Stimulated activated CD4-positive, alpha-beta T cell treated with anti-CD3 and anti-CD28 coated beads, TNF-alpha, amount 100 ng/mL, for 24 hours (primary cell): ENCODE data around the gene ATG101.

Experiments used
- DNase-seq, 3 experiments: peaks; one replicate each; pipeline ENCODE4 v3.0.0-alpha.2; 2020; ENCODE audit warnings: low read depth in 3 of 3

Gene ATG101, protein sequence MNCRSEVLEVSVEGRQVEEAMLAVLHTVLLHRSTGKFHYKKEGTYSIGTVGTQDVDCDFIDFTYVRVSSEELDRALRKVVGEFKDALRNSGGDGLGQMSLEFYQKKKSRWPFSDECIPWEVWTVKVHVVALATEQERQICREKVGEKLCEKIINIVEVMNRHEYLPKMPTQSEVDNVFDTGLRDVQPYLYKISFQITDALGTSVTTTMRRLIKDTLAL

DNA sequence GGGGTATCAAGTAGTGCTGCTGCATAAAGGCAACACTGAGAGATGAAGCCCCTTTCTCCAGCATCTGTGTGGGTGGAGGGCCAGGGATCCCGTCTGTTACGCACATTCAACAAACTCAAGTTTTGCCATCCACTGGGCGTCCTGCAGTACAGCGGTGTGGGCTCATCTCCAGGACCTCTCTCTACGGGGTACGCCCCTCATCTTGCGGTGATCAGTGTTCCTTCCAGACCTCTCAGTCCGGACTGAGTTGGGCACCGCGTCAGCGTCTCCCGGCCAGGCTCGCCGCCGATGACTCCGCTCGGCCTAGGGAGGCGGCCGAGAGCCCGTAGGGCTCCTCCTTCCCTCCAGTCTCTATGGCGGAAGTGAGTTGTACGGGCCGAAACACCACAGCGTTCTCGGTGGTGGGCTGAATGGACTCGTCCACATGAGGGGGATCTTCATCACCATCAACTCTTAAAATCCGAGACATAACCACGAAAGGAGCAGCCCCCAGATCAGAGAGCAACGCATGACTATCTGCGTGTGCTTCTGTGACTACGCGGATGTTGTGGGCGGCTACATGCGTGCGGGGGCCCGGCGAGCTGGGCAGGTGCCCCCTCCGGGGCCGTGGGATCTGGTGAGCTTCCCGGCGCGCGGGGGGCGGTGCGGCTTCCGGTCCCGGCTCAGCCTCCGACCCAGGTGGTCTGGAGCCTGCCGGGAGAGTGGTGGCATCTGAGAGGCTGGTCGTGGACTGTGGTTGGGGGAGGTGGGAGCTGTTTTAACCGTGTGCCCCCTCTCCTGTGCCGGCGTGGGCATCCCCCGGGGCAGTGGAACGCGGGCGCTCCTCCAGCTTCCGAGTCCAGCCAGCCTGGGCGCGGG is at the start of gene ATG101:
Gene ATG101, plus strand, starts transcription at position 652 of the 858 bp plus-strand sequence. CDS start 3,673 bp downstream, outside the sequence.
- DNase-seq = peak; percentile 71 to 84 (median 75)

DNA sequence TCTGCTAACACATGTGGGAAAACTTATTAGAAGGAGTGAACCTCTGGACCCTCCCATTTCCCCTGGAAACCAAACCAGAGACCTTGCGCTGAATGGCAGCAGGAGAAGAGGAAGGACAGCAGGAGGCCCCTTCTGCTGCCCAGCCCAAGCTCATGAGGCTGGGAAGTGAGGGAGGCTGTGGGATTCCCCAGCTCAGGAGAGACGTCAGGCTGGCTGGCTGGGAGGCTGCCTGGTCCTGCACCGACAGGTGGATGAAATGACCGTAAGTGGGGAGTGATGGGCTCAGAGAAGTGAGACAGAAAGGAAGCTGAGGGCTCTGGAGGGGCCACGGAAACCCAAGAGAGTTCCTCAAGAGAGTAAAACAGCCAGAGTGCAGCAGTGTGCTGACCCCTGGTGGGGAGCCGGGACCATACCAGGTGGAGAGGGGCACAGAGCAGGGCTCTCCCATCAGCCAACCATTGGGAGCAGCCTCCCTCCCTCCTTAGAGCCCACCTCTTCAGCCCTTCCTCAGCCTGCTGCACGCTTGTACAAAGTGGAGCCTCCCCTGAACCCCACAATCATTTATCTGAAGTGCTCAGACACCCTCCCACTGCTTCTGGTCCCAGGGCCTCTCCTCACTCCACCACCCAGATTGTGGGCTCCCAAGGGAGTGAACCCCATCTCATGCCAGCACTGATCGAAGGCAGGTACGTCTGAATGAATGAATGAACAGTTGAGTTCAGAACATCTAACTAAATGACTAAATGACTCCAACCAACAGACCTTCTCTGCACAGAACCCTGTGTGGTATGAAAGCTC is 49.0 kb upstream of the ATG101 start:
- peak in 1 of 3 experiments; percentile 57 for DNase-seq

DNA sequence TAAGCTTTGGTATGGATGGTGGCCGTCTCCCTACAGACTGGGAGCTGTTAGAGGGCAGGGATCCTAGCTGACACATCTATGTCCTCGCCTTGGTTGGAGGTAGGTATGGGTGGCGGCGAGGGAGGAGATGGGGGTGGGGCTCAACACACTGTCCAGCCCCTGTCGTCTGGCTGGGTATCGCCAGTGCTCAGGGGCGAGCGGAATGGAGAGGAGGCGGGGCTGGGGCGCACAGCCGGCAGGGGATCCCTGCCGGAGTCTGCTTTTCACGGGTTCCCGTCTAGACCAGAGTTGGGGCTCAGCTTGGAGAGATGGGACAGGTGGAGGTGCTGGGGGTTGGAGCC is 47.0 kb upstream of the ATG101 start:
- DNase-seq = no peak

DNA sequence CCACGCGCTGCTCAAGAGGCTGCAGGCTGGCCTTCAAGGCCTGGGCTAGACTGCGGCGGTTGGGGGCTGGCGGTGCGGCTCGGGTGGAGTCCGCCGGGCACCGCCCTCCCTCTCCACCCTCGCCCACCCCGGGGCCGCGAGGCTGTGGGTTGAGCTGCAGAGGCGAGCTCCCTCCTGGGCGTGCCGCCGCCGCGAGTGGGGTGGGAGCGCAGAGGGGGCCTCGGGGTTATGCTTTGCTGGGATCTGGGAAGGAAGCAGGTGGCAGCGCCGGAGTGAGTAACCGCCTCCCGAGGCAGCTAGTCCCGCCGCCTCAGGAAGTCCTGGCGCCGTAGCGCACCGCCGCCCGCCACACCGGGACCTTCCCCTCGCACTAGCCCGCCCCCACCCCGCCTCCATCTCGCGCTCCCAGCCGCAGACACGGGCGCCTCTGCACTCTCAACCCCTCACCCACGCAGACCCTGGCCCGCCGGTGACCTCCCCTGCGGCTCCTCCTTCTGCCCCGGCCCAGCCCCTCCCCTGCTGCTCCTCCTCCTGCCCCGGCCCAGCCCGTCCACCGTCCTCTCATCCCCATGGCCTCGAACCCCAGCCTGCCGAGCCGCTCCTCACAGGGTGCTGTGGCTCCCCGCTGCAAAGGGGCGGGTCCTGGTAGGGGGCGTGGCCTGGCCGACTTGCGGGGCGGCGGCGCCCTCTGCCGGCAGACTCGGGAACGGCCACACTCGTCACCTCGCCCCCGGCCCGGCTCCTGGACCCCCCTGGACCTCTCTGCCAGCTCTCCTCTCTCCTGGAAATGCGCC is 46.4 kb upstream of the ATG101 start:
- peak; percentile 88 to 95 (median 89) for DNase-seq

DNA sequence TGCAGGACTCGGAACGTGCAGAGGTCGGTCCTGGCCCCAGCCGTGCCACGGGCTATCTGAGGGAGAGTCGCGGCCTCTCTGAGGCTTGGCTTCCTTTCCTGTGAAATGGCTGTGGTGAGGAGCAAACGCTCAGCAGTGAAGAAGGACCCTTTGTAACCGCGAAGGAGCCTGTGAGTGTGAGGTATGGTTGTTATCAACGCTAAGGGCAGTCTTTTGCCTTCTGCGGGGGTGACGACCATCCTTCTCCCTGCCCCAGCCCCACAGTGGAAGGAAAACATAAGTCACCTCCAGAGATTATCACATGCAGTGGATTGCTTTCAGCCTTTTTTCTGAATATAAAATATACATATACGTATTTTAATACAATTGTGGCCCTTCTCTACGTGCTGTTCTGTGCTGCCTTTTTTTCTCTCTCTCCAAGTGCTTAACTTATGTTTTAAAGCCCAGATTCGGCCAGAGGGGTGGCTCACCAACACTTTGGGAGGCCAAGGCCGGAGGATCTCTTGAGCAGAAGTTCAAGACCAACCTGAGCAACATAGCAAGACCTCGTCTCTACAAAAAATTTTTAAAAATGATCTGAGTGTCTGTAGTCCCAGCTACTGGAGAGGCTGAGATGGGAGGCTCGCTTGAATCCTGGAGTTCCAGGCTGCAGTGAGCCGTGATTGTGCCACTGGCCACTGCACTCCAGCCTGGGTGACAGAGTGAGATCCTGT is 45.6 kb upstream of the ATG101 start:
- DNase-seq = no peak

DNA sequence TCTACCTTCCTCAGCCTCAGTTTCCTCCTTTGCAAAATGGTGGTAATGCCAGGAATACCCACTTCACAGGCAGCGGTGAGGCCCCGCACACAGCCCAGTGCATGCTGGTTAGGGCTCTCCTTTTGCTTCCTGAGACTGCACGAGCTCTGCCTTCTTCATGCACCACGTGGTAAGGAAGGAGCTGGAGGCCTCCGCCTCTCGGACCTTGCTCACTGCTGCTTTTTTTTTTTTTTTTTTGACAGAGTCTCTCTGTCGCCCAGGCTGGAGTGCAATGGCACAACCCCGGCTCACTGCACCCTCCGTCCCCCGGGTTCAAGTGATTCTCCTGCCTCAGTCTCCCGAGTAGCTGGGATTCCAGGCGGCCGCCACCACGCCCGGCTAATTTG is 44.9 kb upstream of the ATG101 start:
- peak in 1 of 3 experiments; percentile 69 for DNase-seq

DNA sequence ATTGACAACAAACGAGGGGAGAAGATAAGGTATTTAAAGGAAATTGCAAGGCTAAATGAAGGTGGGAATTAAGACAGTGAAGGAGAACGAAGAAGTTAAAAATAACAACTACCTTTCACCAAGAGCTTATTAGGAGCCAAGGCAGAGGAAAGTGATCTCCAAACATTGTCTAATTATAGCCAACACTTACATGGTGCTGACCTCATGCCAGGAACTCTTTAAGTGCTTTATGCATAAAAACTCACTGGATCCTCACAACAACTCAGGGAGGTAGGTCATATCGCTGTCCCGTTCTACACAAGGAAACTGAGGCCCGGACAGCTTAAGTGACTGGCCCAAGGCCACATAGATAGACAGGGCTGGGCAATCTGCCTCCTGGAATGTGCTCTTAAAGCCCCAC is 43.5 kb upstream of the ATG101 start:
- no peak for DNase-seq

DNA sequence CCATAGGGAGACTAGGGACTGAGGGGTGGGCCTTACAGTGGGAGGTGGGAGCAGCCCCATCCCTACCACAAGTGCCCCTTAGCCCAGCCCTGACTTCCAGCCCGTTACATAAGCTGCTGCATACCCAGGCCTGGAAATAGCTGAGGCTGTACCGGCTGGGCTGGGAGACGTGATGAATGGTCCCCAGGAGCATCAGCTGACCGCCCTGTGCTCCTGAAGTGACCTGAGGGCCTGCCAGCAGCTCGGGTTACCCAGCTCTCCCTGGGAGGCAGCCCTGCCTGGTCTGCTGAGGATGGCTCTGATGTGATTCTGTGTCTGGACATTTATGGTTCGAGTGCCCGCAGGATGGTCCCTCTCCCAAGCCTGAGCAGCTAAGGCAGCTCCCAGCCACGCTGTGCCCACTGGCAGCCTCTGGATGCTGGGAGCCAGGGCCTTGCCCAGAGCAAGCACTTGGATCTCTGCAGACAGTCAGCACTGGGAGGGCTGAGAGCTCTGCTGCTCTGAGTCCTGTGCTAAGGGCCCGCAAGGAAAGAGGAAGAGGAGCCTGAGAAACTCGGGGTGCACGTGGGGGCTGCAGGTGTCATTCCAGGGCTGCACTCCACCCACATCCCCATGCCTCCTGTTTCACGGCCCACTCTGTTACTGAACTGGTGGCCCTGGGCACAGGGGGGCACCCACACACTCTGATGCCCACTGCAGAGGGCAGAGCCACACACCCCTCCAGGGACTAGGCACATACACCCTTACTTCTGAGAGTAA is 42.5 kb upstream of the ATG101 start:
- no peak for DNase-seq

DNA sequence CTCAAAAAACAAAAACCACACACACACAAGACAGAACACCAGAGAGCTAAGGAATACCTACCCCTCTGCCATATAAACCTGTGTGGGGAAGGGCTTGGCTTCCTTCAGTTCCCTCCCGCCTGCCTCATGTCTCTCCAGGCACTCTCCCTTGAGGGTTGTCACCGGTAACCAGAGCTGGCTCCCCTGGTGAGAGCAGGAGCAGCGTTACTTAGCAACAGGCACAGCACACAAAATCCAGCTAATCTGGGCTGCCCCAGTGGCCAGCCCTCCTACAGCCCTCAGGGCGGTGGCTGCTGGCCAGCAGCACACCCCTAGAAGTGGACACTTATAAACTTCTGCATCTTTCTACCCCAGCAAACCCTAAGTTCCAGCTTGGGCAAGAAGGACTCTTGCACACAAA is 40.1 kb upstream of the ATG101 start:
- DNase-seq = no peak

DNA sequence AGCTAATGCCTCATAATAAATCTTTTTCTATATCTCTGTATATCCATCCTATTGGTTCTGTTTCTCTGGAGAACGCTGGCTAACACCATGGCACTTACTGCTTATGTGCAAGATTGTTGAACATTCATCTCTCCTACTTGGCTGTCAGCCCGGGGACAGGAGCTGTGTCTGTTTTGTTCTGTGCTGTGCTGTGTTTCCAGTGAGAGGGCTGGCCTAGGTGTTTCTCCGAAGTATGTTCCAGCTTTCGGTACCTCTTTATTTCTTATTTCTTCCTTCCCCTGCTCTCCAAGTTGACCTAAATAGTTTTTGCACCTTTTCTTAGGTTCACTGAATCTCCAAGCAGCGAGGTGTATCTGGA is 37.4 kb upstream of the ATG101 start:
- no peak for DNase-seq

DNA sequence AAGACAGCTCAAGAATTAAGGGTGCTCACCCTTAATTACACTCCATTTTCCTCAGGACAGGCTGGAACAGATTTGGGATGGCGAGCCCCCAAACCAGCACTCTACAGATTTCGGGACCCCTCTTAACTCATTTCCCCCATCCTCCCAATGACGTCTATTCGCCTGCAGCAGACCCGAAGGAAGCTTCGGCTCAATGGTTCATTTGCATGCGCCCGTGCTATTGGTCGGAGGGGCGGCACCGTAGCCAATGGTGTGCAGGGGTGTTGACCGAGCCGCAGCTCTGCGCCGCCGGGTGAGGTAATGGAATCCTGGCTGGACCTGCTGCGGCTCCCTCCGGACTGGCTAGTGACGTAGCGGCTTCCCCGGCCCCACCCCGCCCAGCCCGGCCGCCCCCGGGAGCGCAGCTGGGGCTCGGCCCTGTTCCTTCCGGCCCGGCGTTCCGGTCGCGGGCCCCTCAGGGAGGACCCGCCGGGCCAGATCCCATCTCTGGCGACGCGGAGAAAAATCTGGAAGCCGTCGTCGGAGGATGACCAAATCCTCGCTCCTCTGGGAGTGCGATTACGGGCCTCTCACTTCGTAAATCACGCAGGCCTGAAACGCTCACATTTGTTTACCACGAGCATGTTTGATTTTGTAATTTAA is 36.9 kb upstream of the ATG101 start:
- DNase-seq = peak; percentile 74 to 90 (median 75)

DNA sequence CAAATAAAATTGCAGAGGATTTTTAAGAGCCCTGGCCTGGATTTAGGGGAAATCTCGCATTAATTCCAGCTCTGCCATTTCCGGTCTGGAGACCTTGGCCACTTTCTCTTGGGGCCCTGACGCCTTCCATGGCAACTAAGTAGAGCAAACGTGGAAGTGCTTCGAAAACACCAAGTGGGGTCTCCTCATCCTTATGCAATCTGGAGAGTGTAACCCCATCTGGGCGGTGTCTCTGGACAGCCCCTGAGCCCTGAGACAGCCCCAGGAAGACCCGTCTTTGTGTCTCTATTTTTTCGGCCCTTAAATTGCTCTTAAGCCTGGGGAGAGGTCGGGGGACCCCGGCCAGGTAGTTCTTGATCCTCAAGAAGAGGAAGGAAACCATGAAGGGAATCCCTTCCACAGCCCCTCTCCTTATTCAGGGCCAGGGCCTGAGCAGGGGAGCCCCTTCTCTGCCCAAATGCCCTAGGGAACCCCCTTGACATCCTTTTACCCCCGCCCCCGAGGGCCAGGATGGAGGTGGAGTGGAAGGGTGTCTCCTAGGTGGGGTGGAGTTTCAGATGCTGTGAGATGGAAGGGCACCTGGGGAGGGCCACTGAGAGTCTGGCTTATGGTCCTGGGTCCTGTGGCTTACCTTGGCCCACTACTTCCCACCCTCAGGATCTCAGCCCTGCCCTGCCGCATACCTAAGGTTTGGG is 36.2 kb upstream of the ATG101 start:
- no peak for DNase-seq

DNA sequence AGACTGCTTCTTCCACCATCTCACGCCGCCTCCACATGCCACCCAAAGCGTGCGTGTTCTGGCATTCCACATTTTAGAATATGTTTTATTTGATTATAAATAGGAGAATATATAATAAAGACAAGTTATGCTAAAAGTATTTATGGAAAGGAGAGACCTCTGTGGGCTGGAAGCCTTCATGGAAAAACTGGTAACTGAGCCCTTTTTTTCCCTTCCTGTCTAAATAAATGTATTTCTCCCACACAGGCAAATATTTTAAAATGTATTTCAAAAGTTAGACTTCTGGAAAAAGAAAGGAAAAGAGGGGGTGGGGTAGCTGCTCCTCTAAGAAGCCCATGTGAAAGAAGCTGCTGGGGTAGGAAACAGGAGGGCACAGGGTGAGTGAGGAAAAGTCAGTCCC is 34.6 kb upstream of the ATG101 start:
- no peak for DNase-seq

DNA sequence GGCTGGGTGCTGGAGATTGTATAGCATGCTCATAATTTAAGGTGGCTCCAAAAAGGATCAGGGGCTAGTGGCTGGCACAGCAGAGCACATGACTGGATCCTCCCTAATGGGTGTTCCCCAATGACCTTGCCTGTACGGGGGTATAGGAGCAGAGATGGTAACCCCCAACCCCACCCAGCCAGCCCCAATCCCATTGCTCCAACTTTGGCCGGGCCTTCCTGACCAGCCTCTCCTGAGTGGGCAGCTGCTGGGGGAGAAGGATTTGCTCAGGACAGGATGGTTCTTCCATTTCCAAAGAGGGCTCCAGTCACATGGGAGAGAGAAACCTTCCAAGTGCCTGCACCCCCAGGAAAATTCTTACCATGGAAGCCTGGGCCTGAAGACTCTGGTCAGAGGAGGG is 33.9 kb upstream of the ATG101 start:
- DNase-seq = no peak

DNA sequence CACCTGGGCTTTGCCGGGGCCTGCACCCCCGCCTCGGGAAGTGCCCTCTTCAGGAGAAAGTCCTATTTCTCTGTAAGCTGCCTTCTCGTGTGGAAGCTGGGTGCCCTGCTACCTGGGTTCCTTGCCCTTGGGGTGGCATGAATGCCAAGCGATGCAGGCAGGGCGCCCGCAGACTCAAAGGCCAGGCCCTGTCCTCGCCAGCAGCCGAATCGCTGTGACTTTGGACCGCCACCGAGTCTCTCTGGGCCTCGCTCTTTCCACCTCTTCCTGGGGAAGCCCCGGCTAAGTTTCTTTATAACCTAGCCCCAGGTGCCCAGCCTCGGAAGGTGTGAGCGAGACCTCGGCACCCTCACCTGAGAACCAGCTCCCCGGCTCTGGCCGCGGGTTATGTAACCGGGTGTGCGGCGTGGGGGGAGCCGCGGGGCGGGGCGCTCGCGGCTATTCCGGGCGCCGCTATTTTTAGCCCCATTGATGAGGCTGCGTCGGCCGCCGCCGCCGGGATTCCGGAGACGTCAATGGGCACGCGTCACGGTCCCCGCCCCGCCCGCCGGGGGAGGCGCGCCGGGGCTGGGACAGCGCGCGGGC is 33.1 kb upstream of the ATG101 start:
- peak; percentile 46 to 76 (median 64) for DNase-seq

DNA sequence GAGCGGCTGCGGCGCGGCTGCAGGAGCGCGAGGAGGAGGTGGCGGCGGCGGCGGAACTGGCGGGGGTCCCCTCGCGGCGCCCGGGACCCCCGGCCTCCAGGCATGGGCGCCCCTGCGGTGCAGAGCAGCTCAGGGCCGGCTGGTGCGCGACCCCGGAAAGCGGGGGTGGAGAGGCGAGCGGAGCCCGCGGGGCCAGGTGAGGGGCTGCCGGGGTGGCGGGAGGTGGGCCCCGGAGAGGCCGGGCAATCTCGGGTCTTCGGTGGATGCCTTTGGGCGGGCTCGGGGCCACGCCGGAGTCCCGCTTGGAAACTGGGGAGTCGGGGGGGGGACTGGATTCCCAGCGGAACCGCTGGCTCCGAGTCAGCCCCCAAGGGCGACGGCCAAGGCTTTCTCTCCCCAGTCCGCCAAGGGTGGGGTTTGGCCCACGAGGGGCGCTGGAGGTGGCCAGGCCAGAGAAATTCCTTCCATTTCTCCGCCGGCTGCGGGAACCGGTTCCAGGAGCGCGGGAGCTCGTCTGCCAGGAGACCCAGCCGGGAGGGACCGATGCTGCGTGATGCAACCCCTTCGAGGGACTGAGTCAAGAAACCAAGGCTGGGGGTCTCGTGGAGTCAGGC is 32.4 kb upstream of the ATG101 start:
- no peak for DNase-seq

DNA sequence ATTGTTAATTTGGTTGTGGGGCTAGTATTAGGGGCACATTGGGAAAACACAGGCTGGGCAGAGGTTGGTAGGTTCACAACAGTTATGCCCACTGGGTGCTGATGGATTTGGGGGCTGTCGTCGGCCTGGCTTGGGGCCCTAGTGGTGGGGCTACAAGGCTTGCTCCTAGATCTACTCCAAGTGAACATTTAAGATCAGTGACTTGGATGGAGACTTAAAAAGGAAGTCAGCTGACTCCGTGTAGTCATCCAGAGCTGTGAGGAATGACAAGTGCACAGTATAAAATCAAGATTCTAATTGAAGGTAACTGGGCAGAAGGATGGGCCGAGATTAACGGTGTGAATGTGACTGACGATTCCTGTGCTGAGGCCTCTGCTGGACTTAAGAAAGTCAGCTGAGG is 31.3 kb upstream of the ATG101 start:
- DNase-seq = no peak

DNA sequence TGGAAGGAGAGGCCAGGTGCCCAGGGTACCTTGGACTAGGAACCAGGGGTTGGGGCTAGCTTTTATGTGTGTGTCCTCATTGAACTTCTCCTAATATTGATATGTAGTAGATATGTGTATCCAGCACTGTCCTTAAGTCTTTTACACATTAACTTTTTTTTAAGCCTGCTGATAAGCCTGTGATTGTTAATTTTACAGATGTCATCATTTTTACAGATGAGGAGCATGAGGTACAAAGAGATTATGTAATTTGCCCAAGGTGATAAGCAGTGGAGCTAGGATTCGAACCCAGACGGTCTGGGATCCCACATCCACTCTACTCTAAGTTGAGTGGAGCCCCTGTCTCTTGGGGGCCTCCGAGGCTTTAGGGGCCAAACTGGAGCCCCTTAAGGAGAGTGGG is 28.7 kb upstream of the ATG101 start:
- no peak for DNase-seq
